Hematopoietic multipotent progenitor cell treated with erythropoietin and hydrocortisone succinate and interleukin-3 and kit ligand, for 6 days (in vitro differentiated cells): ENCODE measurements around the gene MRTFB.
"Not testable (repeated sequence)": the region's sequence is repeated elsewhere in the genome, so short reads cannot be mapped to it uniquely, and the experiment has no call there.

Experiments used
- DNase-seq: peaks from one replicate; pipeline ENCODE4 v3.0.0-alpha.2; 2015

MRTFB gene

DNA sequence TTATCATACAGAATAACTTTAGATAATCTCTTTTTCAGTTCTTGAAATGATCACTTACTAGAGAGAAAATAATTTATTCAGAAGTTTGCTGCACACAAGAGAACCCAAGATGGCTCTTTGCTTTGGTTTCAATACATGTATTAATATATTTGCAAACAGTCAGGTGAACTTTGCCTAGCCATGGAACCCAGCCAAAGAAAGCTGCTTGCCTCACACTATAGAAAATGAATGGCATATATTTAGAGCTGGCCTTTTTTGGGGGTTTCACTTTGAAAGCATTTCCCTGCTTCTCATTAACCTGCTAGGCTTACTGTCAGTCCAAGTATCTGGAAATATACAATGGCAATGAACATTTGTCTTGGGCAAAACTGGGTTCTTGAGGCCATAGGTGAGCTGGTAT is 75.3 kb downstream of the MRTFB start:
- DNase-seq, result no peak

GRCh38 chr16:14148016-14148415 is 76.9 kb downstream of the MRTFB start:
- no peak for DNase-seq

DNA sequence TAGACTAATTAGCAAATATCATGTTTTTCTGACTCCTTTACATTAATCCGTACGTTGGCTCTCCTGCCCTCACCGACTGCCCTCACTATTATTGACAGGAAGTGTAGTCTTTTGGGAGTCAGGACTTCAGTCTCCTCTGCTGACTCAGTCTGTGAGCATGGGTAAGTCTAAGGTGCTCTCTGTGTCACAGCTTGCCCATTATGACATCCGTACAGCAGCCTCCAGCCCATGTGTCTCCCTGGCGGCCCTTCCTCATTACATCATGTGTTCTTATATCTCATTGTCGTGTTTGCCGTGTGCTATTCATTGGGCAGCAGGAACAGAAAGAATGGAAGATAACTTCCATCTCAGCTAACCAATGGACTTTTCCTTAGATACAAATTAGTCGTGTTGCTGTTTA is 77.5 kb downstream of the MRTFB start:
- DNase-seq, result no peak

DNA sequence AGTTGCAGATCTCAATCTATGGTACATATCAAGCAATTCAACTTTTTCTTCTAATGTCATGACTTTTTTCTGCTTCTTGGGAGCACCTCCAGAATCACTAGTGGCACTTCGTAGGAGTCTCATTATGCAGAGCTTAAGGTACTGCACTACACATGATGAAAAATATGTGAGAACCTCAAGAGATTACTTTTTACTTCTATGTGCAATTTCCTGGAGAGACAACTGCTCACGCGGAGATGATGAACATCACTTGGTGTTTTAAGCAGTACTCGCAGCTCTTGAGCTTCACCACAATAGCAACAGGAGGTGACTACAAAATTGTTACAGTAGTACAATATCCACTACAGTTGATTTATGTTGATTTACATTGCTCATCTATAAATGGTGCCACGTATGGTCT is 79.7 kb downstream of the MRTFB start:
- no peak for DNase-seq

DNA sequence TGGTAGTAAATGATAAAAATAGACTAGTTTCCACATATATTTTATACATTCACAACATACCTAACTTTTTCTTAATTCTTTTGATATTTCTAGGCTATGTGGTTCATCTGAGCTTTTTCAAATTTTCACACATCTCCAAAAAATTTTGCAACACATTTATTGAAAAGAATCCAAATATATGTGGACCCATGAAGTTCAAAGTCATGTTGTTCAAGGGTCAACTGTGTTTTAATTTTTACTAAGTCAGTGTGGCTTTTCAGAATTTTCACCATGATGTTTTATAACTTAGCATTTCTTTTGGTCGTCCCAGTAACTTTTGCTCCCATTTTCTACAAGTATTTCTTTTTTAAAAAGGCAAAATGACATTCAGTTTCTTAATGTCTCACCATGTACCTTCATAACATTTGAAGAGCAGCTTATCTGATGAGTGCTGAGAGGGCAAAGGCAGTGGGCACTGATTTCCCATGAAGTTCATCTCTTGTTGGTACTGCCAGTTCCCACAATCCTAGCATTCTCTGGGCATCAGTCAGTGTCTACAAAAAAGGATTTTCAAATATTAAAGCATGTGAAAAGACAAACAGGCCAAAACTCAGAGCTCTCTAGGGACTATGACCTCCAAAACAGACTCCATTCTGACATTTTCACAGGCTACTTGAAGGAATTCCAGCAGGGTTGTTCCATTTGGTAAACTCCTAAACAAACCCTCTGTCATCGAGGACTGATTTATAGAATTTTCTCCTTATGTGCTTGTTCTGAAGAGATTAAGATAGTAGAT is 80.3 kb downstream of the MRTFB start:
- DNase-seq, result no peak

- no peak for DNase-seq
Observed at GRCh38 chr16:14155572-14156190, 84.6 kb downstream of the MRTFB start.

DNA sequence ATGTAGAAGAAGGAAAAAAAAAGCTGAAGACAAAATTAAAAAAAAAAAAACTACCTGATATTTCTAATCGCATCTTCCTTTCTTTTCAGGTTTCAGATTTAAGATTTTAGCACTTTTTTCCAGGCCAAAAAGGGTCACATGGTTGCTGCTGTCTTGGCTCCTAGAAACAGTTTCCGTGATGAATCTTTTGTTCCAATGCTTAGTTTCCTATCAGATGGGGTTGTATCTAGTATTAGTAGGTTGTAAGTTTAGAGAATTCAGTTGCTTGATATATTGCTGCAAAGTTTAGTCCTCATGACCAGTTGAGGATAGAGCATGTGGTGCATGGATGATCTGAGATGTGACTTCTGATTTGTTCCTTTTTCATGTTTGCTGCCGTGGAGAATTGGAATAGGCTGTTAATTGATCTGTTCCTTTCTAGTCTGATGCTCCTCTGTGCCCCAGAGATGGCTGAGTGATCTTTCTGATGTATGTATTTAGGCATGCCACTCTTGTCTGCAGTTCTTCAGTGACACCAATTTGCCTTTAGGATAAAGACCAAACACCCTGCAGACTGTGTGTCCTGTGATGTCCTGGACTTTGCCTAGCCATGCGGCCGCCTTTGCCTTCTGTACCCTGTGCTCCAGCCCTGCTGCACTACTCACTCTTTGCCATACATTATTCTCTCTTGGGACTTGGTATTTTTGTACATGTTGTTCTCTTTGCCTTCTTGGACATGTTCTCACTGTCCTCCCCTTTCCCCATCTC is 94.0 kb downstream of the MRTFB start:
- DNase-seq, result no peak

GRCh38 chr16:14168146-14168545 is 97.0 kb downstream of the MRTFB start:
- peak; percentile 74 for DNase-seq

GRCh38 chr16:14172200-14172809 is 101.2 kb downstream of the MRTFB start:
- no peak for DNase-seq

GRCh38 chr16:14175086-14175485 is 104.0 kb downstream of the MRTFB start:
- DNase-seq, result no peak

GRCh38 chr16:14177704-14178103 is 106.6 kb downstream of the MRTFB start:
- DNase-seq, result no peak

DNA sequence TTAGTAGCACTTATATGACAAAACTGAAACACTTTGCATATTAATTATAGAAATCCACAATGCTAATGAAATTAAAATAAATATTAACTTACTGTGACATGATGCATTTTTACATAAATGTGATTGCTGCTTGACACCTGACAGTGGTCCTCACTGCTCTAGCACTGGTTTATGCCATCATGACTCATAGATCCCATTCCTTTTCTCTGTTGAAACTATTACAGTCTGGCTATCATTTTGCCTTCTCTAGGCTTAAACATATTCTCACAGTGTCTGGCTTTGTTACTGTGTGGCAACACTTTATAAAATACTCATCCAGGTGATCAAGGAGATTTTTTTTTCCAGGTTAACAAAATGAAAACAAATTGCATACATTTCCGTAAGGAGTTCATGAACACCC is 108.0 kb downstream of the MRTFB start:
- DNase-seq, result no peak

DNA sequence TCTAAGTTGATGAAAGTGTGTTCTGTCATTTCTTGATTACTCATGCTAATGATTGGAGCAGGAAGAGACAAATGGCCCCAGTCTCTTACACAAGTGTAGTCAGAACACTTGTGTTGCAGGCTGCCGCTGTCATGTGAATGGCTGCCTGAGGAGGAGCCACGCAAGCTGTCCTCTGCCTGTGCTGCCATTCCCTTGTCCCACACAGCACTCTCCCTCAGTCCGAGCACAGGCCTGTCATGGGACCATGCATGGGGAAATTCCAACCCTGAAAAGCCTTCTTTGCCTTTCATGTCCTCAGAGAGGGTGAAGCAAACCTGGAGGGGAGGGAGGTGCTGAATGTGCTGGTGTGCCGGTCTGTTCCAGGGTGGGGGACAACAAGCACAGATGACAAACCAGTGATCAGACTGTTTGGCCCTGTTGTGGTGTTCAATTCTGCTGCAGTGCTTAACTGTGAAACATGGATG is 109.4 kb downstream of the MRTFB start:
- DNase-seq, result no peak

DNA sequence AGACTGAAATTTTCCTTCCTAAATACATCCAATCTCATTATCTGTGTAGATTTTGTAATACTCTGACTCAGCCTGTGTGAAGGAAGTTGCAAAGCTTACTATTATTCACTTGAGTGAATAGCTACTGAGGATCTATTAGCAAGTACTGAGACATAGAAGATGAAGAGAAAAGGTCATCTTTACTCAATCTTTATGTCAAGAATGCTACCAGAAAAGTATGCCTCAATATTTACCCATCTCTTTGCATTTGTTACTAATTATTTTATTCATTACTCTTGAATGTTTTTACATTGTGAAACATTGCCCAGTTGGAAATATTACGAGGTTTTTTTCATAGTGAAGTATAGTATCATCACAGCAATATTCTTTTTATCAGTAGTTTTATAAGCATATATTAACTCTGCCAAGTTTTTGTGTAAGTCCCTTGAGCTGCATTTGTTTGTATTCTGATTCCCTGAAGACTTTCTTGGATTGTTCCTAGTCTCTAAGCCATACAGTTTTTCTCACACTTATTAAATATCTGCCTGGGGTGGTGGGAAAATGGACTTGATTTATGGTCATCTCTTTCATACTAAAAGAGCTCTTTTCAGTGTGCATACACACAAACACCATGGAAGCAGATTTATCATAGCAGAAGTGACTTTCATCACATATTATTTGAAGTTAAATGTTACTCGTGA is 110.4 kb downstream of the MRTFB start:
- peak; percentile 31 for DNase-seq

GRCh38 chr16:14182999-14183398 is 111.9 kb downstream of the MRTFB start:
- DNase-seq, result no peak

GRCh38 chr16:14183962-14184361 is 112.8 kb downstream of the MRTFB start:
- DNase-seq, result not testable (repeated sequence)

DNA sequence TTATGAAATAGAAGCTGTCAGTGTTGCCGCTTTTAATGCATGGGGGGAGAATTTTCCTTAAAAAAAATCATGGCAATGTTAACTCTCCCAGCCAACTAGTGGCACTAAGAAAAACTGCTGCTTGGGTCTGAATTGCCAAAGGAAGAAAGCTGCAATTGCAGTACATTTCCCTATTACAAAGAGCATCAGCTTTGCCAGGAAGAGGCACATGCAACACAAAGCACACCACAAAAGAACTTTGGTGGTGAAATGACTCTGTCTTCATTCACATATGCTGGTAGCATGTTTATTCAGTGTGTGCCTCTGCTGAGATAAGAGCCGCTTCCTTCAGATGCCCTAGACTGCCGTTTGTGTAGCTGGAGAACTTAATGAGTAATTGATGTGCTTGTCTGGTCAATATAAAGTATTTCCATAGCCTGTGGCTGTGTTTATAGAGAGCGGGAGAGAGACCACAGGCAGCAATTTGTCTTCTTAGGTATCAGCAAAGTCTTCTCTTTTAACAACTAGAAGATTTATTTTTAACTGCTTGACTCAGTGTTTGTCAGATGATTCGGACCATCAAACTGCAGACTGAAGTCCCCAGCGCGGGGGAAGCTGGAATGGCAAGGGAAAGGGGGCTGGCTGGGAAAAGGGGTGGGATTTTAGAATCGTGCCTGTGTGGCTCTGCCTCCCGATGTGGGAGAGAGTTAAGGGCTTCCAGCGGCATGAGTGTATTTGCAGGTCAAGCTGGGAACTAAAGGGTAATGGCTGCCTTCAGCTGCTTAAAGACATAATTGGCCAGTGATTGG is 115.1 kb downstream of the MRTFB start:
- peak; percentile 32 for DNase-seq

DNA sequence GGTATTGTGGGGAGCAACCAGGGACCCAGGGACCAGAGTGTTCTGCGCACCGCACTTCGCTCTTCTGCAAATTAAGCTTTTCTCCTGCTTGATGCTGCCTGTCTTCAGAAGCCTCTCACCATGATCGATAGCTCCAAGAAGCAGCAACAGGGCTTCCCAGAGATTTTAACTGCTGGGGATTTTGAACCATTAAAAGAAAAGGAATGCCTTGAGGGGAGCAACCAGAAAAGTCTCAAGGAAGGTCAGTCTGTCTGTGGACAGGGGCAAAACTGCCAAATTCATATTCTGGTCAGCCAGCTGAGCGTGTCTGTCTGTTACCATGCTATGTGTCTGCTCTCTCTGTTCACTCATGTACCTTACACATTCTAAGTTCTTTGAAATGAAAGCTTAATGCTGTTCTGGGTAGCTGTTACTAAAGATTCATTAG is 115.7 kb downstream of the MRTFB start:
- DNase-seq, result no peak

- no peak for DNase-seq
Observed at GRCh38 chr16:14187517-14188338, 116.6 kb downstream of the MRTFB start.

DNA sequence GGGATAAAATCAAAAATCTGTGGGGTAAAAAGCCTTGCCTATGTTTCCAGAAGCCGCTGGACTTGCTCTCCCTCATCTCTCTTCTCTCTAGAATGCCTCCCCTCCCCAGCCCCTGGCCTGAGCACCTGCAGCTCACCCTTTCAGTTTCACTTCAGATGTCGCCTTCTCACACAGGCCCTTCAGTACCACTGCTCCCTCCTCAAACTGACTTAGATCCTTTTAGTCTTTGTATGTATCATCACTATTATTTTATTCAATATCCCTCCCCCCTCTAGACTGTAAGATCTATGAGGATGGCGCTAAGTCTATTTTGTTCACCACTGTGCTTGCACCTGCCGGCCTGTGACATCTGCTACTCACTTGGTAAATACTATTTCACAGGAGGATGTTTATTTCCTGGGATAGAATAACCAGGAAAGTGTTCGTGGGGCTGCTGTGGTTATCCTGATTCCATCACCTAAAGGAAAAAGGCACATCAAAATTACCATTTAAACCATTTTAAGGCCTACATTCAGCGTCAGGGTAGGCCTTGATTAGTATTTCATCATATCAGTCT is 122.3 kb downstream of the MRTFB start:
- DNase-seq, result no peak

- DNase-seq, result no peak
Observed at GRCh38 chr16:14194721-14195120, 123.6 kb downstream of the MRTFB start.
